Activated CD4-positive, alpha-beta T cell treated with anti-CD3 and anti-CD28 coated beads, Interleukin-2, amount 50 U/mL, for 16 hours (primary cell): ENCODE measurements around the gene BMERB1.

Experiments
- DNase-seq: peaks from one replicate; pipeline ENCODE4 v3.0.0-alpha.2; 2020

Gene BMERB1

GRCh38 chr16:15502041-15502725, 67.8 kb downstream of the BMERB1 start:
- no peak for DNase-seq

DNA sequence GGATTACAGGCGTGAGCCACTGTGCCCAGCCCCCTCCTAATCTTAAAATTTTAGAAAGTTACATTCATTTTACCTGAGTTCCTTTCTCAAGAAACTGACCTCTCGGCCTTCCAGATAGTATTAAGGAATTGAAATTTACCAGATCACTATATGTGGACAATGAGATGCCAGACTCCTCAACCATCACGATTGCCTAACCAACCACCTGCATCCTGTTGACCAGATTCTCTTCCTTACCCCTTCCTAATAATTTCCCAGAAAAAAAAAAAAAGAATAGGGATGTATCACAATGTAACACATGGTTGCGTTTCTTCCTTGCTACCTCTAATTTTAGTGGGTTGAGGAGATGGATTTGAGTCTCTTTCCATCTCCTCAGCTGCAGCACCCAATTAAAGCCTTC, 72.1 kb downstream of the BMERB1 start:
- no peak for DNase-seq

GRCh38 chr16:15507301-15507958, 73.0 kb downstream of the BMERB1 start:
- DNase-seq, result no peak

DNA sequence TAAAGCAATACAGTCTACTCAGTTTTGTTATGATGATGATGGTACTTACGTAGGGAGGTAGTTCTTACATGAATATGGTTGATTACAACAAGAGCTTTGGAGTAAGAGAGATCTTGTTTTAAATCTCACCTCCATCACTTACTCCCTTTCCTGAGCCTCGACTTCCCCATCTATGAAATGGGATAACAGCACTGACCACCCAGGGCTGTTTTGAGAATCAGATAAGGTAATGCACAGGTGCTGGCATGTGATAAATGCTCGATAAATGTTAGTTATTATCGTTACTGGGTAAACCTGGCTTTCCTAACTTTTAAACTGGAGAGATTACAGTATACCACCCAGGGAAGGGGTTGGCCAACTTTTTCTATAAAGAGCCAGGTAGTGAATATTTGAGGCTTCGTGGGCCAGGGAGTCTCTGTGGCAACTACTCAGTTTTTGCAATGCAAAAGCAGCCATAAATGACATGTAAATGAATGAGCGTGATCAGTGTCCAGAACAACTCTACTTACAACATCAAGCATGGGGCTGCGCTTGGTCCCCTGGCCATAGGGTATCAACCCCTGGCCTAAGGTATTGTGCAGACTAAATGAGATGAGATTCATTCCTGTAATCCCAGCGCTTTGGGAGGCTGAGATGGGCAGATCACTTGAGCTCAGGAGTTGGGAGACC, 73.7 kb downstream of the BMERB1 start:
- no peak for DNase-seq

DNA sequence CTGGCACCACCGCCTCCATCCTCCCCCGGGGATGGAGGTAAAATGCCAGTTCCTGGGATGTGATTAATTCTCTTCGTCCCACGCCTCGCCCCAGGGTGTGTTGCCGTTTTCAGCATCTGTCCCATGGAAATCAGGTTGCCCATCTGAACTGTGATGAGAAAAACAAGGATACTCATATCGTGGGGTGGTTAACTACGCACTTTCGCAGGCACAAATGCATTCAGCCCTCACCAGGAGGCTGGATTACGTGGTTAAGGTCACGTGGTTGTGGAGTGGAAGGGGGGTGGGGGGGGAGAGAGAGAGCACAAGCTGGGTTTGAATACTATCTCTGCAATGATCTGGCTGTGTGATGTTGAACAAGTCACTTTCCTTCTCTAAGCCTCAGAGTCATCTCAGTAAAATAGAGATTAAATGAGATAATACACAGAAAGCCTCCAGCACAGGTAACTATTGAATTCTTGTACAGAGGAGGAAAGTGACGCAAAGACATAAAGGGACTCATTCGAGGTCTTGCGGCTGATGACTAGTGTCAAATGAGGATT, 74.7 kb downstream of the BMERB1 start:
- peak; percentile 45 for DNase-seq

GRCh38 chr16:15509593-15510535, 75.5 kb downstream of the BMERB1 start:
- DNase-seq, result no peak

GRCh38 chr16:15510992-15511391, 76.6 kb downstream of the BMERB1 start:
- no peak for DNase-seq

- DNase-seq, result no peak
Measured at GRCh38 chr16:15511759-15512487, 77.5 kb downstream of the BMERB1 start.

DNA sequence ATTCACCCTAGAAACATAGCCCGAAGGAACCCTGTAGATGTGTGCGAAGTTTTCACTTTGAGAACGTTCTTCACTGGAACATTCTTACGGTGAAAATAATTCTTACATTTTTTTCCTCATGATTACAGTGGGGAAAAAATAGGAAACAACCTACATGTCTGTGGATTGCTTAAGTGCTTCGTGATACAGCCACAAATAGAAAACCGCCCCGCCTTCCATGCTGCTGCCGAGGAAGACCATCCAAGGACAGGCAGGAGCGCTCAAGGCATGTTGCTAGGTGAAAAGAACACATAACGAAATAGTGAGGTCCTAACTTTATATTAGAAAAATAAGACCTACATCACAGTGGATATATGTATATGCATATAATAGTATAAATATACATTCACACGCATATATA, 78.8 kb downstream of the BMERB1 start:
- DNase-seq, result no peak

- no peak for DNase-seq
Measured at GRCh38 chr16:15515992-15516391, 81.6 kb downstream of the BMERB1 start.

DNA sequence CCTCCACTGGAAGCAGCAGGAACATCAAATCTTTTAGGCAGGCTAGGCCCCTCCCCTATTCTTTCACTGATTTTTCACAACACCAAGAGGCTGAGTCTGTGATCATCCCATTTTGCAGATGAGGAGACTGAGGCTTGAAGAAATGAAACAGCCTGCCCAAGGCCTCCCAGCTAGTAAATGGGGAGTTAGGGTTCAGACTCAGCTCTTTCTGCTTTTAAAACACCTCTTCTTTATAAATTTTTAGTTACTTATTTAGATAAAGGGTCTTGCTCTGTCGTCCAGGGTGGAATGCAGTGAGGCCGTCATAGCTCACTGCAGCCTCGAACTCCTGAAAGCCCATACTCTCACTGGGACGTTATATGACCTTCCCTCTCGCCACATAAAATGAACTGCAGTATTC, 82.2 kb downstream of the BMERB1 start:
- DNase-seq, result no peak

GRCh38 chr16:15517743-15518377, 83.5 kb downstream of the BMERB1 start:
- DNase-seq, result no peak

DNA sequence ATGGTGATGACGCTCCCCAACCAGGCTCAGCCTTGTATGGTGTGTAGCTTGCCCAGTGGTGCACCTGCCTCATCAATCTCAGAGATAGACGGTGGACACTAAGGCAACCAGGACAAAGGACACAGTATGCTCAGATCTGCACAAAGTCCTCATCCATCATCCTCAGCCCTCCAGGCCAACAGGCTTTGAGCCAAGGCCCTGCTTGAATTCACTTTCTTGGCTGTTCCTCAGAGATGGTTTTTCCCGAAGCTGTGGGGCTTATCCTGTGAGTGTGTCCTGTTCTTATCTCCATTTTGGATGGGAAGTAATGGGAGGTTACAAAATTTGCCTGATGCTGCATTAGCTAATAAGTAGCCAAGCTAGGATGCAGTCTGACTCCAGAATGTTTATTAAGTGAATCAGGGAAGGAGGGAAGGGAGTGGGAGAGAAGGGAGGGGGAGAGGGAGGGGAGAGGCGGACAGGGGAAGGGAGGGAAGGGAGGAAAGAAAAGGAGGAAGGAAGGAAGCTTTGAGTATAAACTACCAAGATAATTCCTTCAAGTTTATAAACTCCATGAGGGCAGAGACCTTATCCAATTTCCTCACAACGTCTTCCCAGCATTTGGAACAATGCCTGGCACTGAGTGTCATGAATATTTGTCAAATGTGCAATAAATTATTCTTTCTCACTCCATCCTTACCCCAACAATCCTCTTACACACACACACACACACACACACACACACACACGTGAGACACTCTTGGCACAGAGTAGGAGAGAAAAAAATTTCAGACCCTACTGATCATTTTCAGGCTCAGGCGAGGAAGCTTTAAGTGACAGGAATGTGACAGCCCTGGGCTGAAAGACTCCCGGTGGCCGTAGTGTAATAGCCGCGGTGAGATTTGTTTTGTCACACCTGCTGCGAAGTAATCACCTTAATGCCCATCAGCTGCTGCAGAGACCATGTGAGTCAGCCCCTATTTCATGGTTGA, 84.3 kb downstream of the BMERB1 start:
- no peak for DNase-seq

- no peak for DNase-seq
Measured at GRCh38 chr16:15519790-15520189, 85.4 kb downstream of the BMERB1 start.

- no peak for DNase-seq
Measured at GRCh38 chr16:15521390-15521757, 87.0 kb downstream of the BMERB1 start.

GRCh38 chr16:15521758-15522509, 87.5 kb downstream of the BMERB1 start:
- DNase-seq, result no peak

DNA sequence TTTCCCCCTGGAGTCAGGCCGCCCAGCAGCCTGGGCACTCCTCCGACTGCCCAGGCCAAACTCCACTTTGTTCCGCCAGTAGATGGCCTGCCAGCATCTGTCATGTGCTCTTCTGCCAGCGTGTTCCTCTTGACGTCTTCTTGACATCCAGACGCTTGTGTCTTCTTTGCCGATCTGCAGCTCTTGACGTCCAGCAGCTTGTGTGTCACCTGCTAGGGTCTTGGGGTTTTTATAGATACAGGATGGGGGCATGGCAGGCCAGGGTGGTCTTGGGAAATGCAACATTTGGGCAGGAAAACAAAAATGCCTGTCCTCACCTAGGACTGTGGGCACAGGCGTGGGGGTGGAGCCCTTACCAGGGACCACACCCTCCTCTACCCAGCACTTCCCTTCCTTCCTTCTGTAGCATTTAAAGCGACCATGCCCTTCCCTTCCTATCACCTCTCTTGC, 88.7 kb downstream of the BMERB1 start:
- DNase-seq, result no peak

DNA sequence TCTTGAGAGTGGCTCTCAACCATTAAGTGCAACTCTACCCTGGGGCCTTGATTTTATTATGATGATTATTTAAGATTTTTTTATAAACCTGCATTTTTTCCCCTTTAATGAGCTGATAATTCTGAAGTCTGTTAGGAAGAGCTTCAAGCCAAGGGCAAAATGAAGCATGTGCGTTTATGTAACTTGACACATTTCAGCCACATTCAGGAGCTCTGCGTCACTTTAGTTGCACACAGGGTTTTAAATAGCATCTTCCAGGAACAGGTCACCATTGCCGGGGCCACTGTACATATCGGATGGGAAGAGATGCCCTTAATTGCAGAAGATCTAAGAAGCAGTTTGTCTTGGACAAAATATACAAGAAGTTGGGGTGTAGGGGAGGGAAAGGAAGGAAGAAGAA, 89.6 kb downstream of the BMERB1 start:
- no peak for DNase-seq

GRCh38 chr16:15524966-15525365, 90.6 kb downstream of the BMERB1 start:
- DNase-seq, result no peak

- no peak for DNase-seq
Measured at GRCh38 chr16:15526097-15526496, 91.7 kb downstream of the BMERB1 start.
